Sigmoid colon (tissue), 7 donors: ENCODE measurements around the gene JAG2. TPM values are rescaled to one million over a fixed set of nuclear protein-coding genes. Genes with fewer than 3 reads are reported as not detected.

Source experiments
- DNase-seq: peaks from one replicate; pipeline ENCODE4 v3.0.0-alpha.2; 2019
- H3K27ac ChIP-seq, 4 donors: fragments of 200-600 bp; sonication (generic); one replicate each; pipeline ENCODE4 v1.5.1; 2016 to 2019; ENCODE audit warnings: mild to moderate bottlenecking in 1 of 4
- H3K27me3 ChIP-seq, 3 donors: fragments of 200-600 bp; sonication (generic); one replicate each; pipeline ENCODE4 v1.5.1; 2019; ENCODE audit warnings: mild to moderate bottlenecking in 1 of 3
- H3K36me3 ChIP-seq, 4 donors: fragments of 200-600 bp; sonication (generic); one replicate each; pipeline ENCODE4 v1.5.1; 2016 to 2019
- H3K4me1 ChIP-seq, 4 donors: fragments of 200-600 bp; sonication (generic); one replicate each; pipeline ENCODE4 v1.5.1; 2017 to 2019
- H3K4me3 ChIP-seq, 4 donors: fragments of 200-600 bp; sonication (generic); one replicate each; pipeline ENCODE4 v1.5.1; 2017 to 2019; ENCODE audit warnings: mild to moderate bottlenecking in 2 of 4, moderate library complexity in 1 of 4
- H3K9me3 ChIP-seq, 4 donors: fragments of 200-600 bp in 3 of 4; sonication (generic) in 3 of 4; one replicate each; pipeline versions ENCODE4 v1.5.1 to v1.6.1; 2013 to 2019
- EP300 ChIP-seq, 4 donors: sonication (generic); formaldehyde crosslinking; IDR thresholded peaks; one replicate each; pipeline ENCODE4 v1.6.1; 2017; ENCODE audit warnings: antibody characterized with exemption in 4 of 4
- POLR2A ChIP-seq, 2 donors: fragments of 450-650 bp; IDR thresholded peaks; one replicate each; pipeline ENCODE4 v1.6.1; 2016; ENCODE audit warnings: antibody characterized with exemption in 2 of 2, mild to moderate bottlenecking in 2 of 2, moderate library complexity in 2 of 2
- POLR2AphosphoS5 ChIP-seq, 4 donors: sonication (generic); formaldehyde crosslinking; IDR thresholded peaks; one replicate each; pipeline ENCODE4 v1.6.1; 2017; ENCODE audit warnings: antibody characterized with exemption in 4 of 4
- WGBS, 2 donors: extraction: QIAGEN DNeasy Blood & Tissue Kit; methylation state at CpG; one replicate each; pipeline ENCODE4 v1.1.7; 2013; 5-methylcytosine and 5-hydroxymethylcytosine counted together
- intact Hi-C: fragments of 100-400 bp; cut with DNase I; formaldehyde crosslinking; loops from one replicate; pipeline ENCODE4 v1.15.1; 2023
- polyA plus RNA-seq, 3 donors: library from polyadenylated mRNA; stranded (reverse); fragments of 200-250 nt; gene quantifications; one replicate each; pipeline ENCODE4 v1.2.3, GENCODE V29; 2013
- total RNA-seq, 4 donors: library from RNA; depleted of rRNA; stranded (reverse); fragments of >200 nt; gene quantifications; one replicate each; pipeline ENCODE4 v1.1.0, GENCODE V29; 2016
- TF ChIP-seq, protein P1 (sequence below), 4 experiments: fragments of 450-650 bp in 3 of 4; fragments of 200-600 bp in 1 of 4; IDR thresholded peaks; one replicate each; pipeline ENCODE4 v1.5.1; 2016 to 2019; ENCODE audit warnings: antibody characterized with exemption in 4 of 4, mild to moderate bottlenecking in 3 of 4, moderate library complexity in 2 of 4
- donor health status: healthy with polysubstance abuse.
- donor health status: Bipolar disorder and iron deficiency.
- donor health status: healthy.

The JAG2 gene
- total and polyA plus RNA-seq, 7 donors = 0.60 to 12.3 (median 3.2) TPM

DNA sequence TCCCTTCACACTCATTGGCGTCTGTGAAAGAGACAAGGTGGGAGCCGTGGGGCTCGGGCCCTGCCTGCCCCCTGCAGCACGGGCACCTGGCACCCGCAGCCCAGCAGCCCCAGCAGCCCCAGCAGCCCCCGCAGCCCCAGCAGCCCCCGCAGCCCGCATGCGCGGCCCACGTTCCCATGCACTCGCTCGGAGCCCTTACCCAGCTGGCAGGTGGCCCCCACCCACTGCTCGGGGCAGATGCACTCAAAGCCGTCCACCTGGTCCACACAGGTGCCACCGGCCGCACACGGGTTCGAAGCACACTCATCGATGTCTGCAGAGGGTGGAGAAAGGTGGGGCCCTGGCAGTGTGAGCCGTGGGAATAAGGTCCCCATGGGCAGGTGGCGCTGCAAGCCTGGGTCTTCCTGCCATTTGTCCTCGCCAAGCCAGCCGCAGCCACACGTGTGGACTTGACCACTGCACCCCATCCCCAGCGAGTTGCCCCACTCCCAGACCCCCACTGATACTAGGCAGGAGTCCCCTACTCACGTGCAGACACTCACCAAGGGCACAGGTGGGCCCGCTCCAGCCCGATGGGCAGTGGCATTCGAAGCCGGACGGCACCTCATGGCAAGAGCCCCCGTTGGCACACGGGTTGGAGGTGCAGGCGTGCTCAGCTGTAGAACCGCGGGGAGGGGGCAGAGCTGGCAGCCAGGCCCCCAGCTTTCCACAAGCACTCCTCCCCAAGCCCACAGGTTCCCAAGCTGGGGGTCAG is 17.3 kb downstream of the JAG2 start:
- H3K4me1 ChIP-seq = no peaks in the 10 kb centered on the region
- DNase-seq = no peak
- WGBS, 2 donors = 91% methylated on average over 37 of the region's 37 CpGs
- H3K27ac ChIP-seq = no peak overlapping the region
- TF ChIP-seq POLR2A (IDR thresholded peaks at IDR 0.05) (no peak), POLR2AphosphoS5 (IDR thresholded peaks at IDR 0.05) (no peak)
- TF ChIP-seq, protein P1, sequence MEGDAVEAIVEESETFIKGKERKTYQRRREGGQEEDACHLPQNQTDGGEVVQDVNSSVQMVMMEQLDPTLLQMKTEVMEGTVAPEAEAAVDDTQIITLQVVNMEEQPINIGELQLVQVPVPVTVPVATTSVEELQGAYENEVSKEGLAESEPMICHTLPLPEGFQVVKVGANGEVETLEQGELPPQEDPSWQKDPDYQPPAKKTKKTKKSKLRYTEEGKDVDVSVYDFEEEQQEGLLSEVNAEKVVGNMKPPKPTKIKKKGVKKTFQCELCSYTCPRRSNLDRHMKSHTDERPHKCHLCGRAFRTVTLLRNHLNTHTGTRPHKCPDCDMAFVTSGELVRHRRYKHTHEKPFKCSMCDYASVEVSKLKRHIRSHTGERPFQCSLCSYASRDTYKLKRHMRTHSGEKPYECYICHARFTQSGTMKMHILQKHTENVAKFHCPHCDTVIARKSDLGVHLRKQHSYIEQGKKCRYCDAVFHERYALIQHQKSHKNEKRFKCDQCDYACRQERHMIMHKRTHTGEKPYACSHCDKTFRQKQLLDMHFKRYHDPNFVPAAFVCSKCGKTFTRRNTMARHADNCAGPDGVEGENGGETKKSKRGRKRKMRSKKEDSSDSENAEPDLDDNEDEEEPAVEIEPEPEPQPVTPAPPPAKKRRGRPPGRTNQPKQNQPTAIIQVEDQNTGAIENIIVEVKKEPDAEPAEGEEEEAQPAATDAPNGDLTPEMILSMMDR (IDR thresholded peaks at IDR 0.05) = no peak
- no peak overlapping the region for H3K4me3 ChIP-seq
- H3K9me3 ChIP-seq = no peaks in the 10 kb centered on the region
- intact Hi-C loops = no loop called here
- no peaks in the 10 kb centered on the region for H3K36me3 ChIP-seq
- no peaks in the 10 kb centered on the region for H3K27me3 ChIP-seq

DNA sequence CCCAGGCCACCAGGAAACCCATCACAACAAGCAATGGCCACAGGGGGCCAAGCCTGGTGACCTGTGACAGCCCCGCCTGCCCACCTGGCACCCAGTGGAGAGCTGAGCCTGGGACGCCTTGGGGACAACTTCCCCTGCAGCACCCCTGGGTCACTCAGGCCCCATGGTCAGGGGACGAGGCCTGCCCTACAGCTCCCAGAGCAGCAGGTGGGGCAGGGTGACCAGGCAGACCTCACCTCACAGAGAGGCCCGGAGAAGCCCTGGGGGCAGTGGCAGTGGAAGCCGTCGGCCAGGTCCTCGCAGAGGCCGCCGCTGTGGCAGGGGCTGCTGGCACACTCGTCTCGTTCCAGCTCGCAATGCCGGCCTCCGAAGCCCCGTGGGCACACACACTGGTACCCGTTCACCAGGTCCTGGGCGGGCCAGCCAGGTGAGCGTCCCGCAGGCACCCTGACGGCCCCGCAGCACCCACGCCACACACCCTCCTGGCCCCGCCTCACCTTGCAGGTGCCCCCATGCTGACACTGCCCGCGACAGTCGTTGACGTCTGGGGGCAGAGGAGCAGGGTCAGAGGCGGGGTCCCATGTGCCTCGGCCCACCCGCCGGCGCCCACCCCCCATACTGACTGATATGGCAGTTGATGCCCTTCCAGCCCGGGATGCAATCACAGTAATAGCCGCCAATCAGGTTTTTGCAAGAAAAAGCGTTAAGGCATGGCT is 18.1 kb downstream of the JAG2 start:
- no peak for TF ChIP-seq POLR2A (IDR thresholded peaks at IDR 0.05)
- no peak for TF ChIP-seq POLR2AphosphoS5 (IDR thresholded peaks at IDR 0.05)
- TF ChIP-seq, protein P1 (IDR thresholded peaks at IDR 0.05) = no peak
- 88 to 91% methylated on average over 35 of the region's 35 CpGs for WGBS, 2 donors
- H3K9me3 ChIP-seq = no peaks in the 10 kb centered on the region
- no peak overlapping the region for H3K27ac ChIP-seq
- no peak for DNase-seq
- H3K4me1 ChIP-seq = no peaks in the 10 kb centered on the region
- H3K27me3 ChIP-seq = no peaks in the 10 kb centered on the region
- H3K36me3 ChIP-seq = no peaks in the 10 kb centered on the region
- intact Hi-C loops = no loop called here
- H3K4me3 ChIP-seq = no peak overlapping the region

DNA sequence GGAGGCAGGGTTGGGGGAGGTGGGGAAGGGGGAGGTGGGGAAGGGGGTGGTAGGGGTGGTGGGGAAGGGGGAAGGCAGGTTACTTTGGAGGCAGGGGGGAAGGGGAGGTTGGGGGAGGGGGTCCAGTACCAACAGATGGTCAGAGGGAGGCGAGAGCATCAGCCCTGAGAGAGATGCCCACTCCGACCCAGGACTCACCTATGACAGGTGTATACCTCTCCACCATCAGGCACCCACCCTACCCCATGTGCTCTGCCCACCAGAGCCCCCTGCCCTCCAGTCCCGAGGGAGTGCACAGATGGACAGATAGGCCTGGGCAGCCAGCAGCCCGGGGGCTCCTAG is 18.6 kb downstream of the JAG2 start:
- intact Hi-C loops = no loop called here
- Histone ChIP-seq H3K9me3 (no peaks in the 10 kb centered on the region), H3K27ac (no peak overlapping the region), H3K27me3 (no peaks in the 10 kb centered on the region), H3K36me3 (no peaks in the 10 kb centered on the region), H3K4me3 (no peak overlapping the region), H3K4me1 (no peaks in the 10 kb centered on the region)
- WGBS, 2 donors = 91 to 93% methylated on average over 4 of the region's 4 CpGs
- TF ChIP-seq POLR2A (IDR thresholded peaks at IDR 0.05) = no peak
- TF ChIP-seq POLR2AphosphoS5 (IDR thresholded peaks at IDR 0.05) = no peak
- TF ChIP-seq, protein P1 (IDR thresholded peaks at IDR 0.05) = no peak
- TF ChIP-seq EP300 (IDR thresholded peaks at IDR 0.05) = no peak
- no peak for DNase-seq

DNA sequence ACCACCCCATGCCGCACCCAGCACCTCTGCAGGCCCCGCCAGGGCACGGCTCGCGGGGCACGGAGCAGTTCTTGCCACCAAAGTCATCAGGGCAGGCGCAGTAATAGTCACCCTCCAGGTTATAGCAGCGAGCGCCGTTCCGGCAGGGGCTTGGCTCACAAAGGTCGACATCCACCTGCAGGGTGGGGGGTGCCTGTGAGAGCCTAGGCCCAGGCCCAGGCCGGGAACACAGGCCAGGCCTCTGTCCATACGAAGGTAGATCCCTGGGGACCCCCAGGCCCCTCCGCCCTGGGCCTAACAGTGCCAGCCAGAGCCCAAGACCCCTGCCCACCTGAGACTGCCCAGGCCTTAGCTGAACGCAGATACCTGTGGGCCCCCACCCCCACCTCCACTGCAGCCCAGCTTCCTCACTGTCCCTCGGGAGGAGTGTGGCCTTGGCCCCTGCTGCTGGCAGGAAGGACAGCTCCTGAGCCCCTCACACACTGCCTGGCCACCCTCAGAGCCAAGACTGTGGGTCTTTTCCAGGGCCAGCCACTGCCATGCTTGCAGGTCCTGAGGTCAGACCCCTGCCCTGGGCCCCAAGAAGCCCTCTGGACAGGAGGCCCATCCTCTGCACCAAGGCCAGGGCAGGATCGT is 19.3 kb downstream of the JAG2 start:
- DNase-seq = no peak
- no peak overlapping the region for H3K4me3 ChIP-seq
- H3K27ac ChIP-seq = no peak overlapping the region
- no peaks in the 10 kb centered on the region for H3K9me3 ChIP-seq
- no peaks in the 10 kb centered on the region for H3K36me3 ChIP-seq
- H3K27me3 ChIP-seq = no peaks in the 10 kb centered on the region
- TF ChIP-seq, protein P1 (IDR thresholded peaks at IDR 0.05) = no peak
- TF ChIP-seq POLR2AphosphoS5 (IDR thresholded peaks at IDR 0.05) = no peak
- intact Hi-C loops = no loop called here
- 87 to 91% methylated on average over 18 of the region's 18 CpGs for WGBS, 2 donors
- H3K4me1 ChIP-seq = no peaks in the 10 kb centered on the region
